C4-2B (cell line): ENCODE results near the gene GPSM3.
"Not testable (repeated sequence)": the region's sequence is repeated elsewhere in the genome, so short reads cannot be mapped to it uniquely, and the experiment has no call there.

Source experiments
- H3K27ac ChIP-seq: fragments of 450-650 bp; 2 replicates; pipeline ENCODE4 v1.5.1; 2017
- ZFX ChIP-seq: fragments of 450-650 bp; IDR thresholded peaks from 2 replicates; pipeline ENCODE4 v1.6.1; 2017
- TF ChIP-seq, protein P1 (sequence below): fragments of 450-650 bp; conservative IDR thresholded peaks from 2 replicates; pipeline ENCODE4 v1.5.1; 2017; ENCODE audit warnings: mild to moderate bottlenecking

Gene GPSM3

DNA sequence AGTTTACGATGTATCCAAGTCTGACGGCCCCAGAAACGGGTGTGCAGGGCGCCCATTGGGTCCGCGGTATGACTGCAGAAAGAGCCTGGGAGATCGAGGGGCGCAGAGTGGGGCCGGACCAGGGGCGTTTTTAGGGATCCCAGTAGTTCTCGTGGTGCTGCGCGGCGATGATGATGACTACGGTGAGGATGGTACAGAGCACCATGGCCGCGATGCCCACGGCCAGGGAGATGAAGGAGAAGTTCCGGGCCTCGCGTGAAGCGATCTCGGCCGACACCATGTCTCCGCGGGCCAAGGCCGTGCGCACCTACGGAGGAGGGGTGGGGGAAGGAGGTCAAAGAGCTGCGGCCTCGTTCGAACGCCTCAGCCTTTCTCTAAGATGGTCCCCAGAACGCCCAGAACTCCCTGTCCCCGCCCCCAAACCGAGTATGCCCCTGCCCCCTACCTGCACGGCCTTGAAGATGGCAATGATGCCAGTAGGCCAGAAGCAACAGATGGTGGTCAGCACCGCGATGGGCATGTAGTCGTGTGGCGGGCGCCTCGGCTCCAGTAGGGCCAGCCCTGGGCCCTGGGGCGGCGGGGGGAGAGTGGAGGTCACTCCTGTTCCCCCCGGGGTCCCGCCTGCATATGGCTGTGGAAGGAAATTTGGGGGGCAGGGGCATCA lies 43.2 kb downstream of the GPSM3 start:
- TF ChIP-seq, protein P1, sequence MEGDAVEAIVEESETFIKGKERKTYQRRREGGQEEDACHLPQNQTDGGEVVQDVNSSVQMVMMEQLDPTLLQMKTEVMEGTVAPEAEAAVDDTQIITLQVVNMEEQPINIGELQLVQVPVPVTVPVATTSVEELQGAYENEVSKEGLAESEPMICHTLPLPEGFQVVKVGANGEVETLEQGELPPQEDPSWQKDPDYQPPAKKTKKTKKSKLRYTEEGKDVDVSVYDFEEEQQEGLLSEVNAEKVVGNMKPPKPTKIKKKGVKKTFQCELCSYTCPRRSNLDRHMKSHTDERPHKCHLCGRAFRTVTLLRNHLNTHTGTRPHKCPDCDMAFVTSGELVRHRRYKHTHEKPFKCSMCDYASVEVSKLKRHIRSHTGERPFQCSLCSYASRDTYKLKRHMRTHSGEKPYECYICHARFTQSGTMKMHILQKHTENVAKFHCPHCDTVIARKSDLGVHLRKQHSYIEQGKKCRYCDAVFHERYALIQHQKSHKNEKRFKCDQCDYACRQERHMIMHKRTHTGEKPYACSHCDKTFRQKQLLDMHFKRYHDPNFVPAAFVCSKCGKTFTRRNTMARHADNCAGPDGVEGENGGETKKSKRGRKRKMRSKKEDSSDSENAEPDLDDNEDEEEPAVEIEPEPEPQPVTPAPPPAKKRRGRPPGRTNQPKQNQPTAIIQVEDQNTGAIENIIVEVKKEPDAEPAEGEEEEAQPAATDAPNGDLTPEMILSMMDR, result no peak
- TF ChIP-seq ZFX, result no peak
- no peak overlapping the region for H3K27ac ChIP-seq

DNA sequence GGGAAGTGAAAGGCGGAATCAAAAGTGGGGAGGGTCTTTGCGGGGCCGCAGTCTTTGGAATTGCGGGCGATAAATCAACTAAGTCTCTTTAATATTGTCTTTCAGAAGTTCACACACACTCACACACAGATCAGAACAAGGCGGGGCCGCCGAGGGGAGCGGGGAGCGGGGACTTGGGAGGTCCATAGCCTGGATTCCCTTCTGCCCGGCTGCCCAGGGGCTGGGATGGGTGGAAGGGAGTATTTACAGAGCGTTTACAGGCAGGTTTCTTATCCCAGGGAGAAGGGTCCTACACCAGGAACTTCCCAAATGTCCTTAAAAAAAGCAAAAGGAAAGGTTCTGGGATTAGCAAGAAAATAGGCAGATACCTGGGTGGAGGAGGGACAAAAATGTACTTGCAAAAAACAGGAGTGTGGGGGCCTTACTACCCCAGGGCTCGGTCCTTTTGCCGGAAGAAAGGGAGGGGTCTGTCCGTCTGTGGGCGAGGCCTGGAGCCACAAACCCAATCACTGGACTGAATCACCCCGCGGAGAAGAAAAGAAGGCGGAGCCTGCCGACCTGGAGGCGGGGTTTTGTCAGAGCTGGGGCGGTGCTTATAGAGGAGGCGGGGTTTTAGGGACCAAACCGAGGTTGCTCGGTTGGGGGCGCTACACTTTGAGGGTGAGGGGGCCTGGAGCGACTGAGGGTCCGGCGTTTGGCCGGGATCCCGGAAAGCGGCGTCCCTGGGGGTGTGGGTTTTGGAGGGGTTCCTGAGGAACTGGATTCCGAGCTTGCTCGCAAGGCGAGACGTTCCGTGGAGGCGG lies 44.0 kb downstream of the GPSM3 start:
- H3K27ac ChIP-seq, result no peak overlapping the region

DNA sequence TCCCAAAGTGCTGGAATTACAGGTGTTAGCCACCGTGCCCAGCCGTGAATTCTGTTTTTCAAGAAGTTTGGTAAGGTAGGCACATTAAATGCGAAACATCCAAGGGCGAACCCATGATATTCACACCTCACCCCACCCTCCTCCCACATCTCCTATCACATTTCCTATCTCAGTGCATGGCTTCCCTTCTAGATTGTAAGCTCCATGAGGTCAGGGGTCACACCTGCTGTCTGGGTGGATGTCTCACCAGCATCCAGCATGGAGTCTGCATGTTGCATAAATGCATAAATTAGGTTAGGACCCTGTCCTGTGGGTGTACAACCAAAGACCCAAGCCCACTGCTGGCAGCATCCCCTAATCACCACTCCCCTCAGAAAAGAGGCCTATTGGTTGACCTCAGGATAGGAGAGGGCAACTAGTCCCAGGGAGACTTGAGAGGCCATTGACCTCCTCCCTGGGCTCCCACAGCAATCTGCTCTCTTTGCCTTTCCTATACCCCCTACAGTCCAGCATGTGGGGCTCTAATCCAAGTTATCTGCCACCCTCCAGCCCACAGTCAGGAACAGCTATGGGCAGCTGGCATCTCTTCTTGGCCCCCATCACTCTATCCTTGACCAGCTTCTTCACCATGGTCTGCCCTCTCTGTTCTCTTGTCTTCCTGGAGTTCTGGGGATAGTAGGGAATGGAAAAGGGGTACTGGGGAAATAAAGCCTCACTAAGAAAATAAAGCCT lies 44.9 kb downstream of the GPSM3 start:
- TF ChIP-seq, protein P1, result no peak
- TF ChIP-seq ZFX, result no peak
- H3K27ac ChIP-seq, result no peak overlapping the region

More for the DNA sequence above, 44.0 kb downstream of the GPSM3 start:
- TF ChIP-seq, protein P1, result no peak; the same call in 1 of the 2 replicates
- no peak for TF ChIP-seq ZFX

DNA sequence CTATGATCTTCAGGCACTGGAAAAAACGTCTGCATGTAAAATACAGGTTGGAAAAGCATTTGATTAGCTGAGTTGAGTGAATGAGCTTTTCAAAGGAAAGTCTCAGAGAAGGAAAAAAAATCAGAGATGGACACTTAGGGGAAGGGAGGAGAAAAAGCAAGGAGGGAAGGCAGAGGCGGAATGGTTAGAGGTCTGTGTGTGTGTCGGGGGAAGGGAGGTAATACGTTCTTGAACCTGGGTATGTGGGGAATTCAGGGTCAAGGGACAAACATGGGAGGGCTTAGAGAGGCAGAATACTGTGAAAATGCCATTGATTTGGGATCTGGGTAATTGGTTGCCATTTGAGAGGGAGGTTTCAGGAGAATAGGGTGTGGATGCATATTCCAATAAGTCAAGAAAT lies 45.8 kb downstream of the GPSM3 start:
- TF ChIP-seq ZFX, result no peak
- TF ChIP-seq, protein P1, result no peak
- H3K27ac ChIP-seq, result no peak overlapping the region

DNA sequence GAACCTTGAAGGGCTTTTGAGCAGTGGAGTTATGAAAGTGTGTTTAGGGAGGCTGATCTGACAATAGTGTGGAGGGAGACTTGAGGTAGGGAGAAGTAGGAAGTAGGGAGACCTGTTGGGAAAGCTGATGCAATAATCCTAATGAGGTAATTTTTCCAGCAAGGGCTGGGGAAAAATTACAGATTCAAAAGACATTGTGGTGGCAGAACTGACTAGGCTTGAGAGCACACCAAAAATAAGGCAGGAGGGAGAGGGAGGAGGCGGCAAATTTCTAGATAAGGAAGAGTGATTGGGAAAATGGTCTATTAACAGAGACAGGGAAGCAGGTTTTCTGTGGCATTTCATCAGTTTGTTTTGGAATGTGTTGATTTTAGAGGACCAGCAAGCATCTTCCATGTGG lies 46.2 kb downstream of the GPSM3 start:
- no peak for TF ChIP-seq ZFX
- TF ChIP-seq, protein P1, result no peak
- H3K27ac ChIP-seq, result no peak overlapping the region

DNA sequence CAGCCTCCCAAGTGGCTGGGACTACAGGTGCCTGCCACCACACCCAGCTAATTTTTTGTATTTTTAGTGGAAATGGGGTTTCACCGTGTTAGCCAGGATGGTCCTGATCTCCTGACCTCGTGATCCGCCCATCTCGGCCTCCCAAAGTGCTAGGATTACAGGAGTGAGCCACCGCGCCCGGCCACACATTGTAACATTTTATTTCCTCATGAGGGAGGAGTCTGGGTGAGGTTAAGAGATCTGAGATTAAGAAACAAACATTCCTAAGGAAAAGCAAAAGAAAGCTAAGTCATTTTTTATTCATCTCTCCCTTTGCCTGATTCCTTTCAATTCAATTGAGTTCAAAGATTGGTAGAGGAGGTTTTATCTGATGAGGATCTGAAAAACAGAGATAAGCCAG lies 48.2 kb downstream of the GPSM3 start:
- H3K27ac ChIP-seq, result not testable (repeated sequence)
